ENCODE measurements around the gene FGD6.

GRCh38 chr12:95217377-95218149 is at the start of gene FGD6, which contains the start of gene VEZT:
- TF ChIP-seq EZH2 (IDR thresholded peaks at IDR 0.05; ENCODE audit: borderline replicate concordance, insufficient read depth, low read depth, low read length, poor library complexity, severe bottlenecking) (no peak), CTCF (IDR thresholded peaks at IDR 0.05) (peak; percentile 69)
